ENCODE results near the gene SIX3.

Gene SIX3

GRCh38 chr2:44930274-44931197 lies 11.0 kb upstream of the SIX3 start:
- TF ChIP-seq CTCF (IDR thresholded peaks at IDR 0.05; ENCODE audit: insufficient read depth, low read depth, low read length, missing control alignments) = no peak
- peak overlapping the region; percentile 29 for H3K4me3 ChIP-seq (ENCODE audit: low read depth, low read length)
- no peak for DNase-seq (ENCODE audit: low read depth)

GRCh38 chr2:44931198-44931780 lies 10.2 kb upstream of the SIX3 start:
- TF ChIP-seq CTCF (IDR thresholded peaks at IDR 0.05; ENCODE audit: insufficient read depth, low read depth, low read length, missing control alignments) = no peak
- H3K4me3 ChIP-seq (ENCODE audit: low read depth, low read length) = no peak overlapping the region
- no peak for DNase-seq (ENCODE audit: low read depth)

- no peak overlapping the region for H3K4me3 ChIP-seq (ENCODE audit: low read depth, low read length)
- no peak for TF ChIP-seq CTCF (IDR thresholded peaks at IDR 0.05; ENCODE audit: insufficient read depth, low read depth, low read length, missing control alignments)
- no peak for DNase-seq (ENCODE audit: low read depth)
Measured at GRCh38 chr2:44932079-44932478, 9.4 kb upstream of the SIX3 start.

GRCh38 chr2:44932564-44933392 lies 8.7 kb upstream of the SIX3 start:
- DNase-seq (ENCODE audit: low read depth) = no peak
- no peak for TF ChIP-seq CTCF (IDR thresholded peaks at IDR 0.05; ENCODE audit: insufficient read depth, low read depth, low read length, missing control alignments)
- H3K4me3 ChIP-seq (ENCODE audit: low read depth, low read length) = no peak overlapping the region

GRCh38 chr2:44933434-44933951 lies 8.0 kb upstream of the SIX3 start:
- DNase-seq (ENCODE audit: low read depth) = no peak
- TF ChIP-seq CTCF (IDR thresholded peaks at IDR 0.05; ENCODE audit: insufficient read depth, low read depth, low read length, missing control alignments) = no peak
- H3K4me3 ChIP-seq (ENCODE audit: low read depth, low read length) = no peak overlapping the region

- DNase-seq (ENCODE audit: low read depth) = no peak
- TF ChIP-seq CTCF (IDR thresholded peaks at IDR 0.05; ENCODE audit: insufficient read depth, low read depth, low read length, missing control alignments) = no peak
- no peak overlapping the region for H3K4me3 ChIP-seq (ENCODE audit: low read depth, low read length)
Measured at GRCh38 chr2:44934038-44934982, 7.2 kb upstream of the SIX3 start.
